Subcutaneous adipose tissue (tissue), 4 donors: Measurements from ENCODE around the gene OXTR. TPM values are rescaled to one million over a fixed set of nuclear protein-coding genes. Genes with fewer than 3 reads are reported as not detected.

Source experiments
- total RNA-seq, 4 donors: library from RNA; depleted of rRNA; stranded (reverse); fragments of >200 nt; gene quantifications; one replicate each; pipeline ENCODE4 v1.1.0, GENCODE V29; 2016
- TF ChIP-seq, protein P1 (sequence below): fragments of 450-650 bp; IDR thresholded peaks from one replicate; pipeline ENCODE4 v1.5.1; 2016; ENCODE audit warnings: low read depth, mild to moderate bottlenecking, control low read depth, antibody characterized with exemption, moderate library complexity

The OXTR gene
- total RNA-seq, 4 donors from 2014 or later = 0.16 to 0.34 (median 0.19) TPM; not detected in 1

DNA sequence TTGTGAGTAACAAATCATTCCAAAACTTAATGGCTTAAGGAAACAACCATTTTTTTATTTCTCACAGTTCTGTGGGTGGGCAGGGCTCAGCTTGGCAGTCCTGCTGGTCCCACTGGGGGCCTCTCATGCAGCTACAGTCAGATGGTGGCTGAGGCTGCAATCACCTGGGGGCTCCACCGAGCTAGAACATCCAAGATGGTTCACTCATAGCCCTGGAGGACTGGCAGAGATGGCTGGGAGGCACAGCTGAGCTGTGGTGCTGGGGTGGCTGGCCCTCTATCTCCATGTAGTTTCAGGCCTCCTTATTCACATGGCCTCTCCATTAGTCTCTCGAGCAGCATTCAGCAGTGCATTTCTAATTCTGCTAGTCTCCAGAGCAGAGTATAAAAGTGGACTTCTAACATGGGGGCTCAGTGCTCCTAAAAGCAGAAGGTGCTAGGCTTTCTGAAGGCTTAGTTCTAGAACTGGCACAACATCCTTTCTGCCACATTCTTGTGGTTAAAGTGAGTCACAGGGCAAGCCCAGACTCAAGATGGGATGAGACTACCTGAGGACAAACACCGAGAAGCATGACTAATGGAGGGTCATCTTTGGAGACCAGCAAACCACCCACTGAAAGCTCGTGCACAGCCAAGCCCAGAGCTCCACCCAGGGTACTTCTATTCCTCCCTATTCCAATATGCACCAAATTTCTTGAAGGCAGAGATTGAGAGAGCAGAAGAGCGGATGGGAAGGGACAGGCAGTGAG, 29.5 kb downstream of the OXTR start:
- TF ChIP-seq, protein P1, sequence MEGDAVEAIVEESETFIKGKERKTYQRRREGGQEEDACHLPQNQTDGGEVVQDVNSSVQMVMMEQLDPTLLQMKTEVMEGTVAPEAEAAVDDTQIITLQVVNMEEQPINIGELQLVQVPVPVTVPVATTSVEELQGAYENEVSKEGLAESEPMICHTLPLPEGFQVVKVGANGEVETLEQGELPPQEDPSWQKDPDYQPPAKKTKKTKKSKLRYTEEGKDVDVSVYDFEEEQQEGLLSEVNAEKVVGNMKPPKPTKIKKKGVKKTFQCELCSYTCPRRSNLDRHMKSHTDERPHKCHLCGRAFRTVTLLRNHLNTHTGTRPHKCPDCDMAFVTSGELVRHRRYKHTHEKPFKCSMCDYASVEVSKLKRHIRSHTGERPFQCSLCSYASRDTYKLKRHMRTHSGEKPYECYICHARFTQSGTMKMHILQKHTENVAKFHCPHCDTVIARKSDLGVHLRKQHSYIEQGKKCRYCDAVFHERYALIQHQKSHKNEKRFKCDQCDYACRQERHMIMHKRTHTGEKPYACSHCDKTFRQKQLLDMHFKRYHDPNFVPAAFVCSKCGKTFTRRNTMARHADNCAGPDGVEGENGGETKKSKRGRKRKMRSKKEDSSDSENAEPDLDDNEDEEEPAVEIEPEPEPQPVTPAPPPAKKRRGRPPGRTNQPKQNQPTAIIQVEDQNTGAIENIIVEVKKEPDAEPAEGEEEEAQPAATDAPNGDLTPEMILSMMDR = no peak

DNA sequence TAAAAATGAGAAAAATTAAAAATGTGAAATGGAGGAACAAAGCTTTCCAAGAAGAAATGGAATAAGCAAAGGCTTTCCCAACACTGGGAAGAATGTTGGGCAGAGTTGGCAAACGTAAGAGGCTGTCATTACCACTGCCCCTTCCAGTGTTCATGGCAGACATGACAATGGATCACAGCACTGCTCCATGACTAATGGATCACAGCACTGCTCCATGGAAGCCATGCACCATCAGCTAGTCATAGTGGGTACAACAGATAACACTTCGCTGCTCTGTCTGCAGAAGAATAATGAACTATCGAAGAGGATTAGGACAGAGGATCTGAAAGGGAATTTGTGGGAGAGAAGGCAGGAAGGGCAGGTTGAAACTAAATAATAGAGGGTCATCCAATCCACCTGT, 30.8 kb downstream of the OXTR start:
- TF ChIP-seq, protein P1 = no peak

GRCh38 chr3:8737823-8738222, 31.6 kb downstream of the OXTR start:
- TF ChIP-seq, protein P1 = no peak

DNA sequence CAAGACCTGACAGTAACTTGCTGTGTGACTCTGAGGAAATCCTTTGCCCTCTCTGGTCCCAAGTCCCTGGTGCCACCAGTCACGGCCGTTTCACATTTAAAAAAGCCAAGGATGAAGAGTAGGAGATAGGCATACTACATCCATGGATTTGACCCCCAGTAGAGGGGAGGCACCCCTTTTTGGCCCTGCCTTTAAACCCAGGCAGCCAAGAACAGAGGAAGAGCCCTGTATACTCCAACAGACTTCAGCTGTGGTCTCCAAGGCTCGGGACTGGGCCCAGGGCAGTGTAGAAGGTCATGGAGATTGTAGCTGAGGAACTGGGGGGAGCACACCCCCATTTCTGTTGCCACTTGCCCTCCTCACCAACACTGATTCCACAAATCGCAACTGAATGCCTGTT, 32.1 kb downstream of the OXTR start:
- TF ChIP-seq, protein P1 = no peak

- TF ChIP-seq, protein P1 = no peak
Observed at GRCh38 chr3:8736436-8736835, 33.0 kb downstream of the OXTR start.

- TF ChIP-seq, protein P1 = no peak
Observed at GRCh38 chr3:8734908-8735307, 34.5 kb downstream of the OXTR start.

DNA sequence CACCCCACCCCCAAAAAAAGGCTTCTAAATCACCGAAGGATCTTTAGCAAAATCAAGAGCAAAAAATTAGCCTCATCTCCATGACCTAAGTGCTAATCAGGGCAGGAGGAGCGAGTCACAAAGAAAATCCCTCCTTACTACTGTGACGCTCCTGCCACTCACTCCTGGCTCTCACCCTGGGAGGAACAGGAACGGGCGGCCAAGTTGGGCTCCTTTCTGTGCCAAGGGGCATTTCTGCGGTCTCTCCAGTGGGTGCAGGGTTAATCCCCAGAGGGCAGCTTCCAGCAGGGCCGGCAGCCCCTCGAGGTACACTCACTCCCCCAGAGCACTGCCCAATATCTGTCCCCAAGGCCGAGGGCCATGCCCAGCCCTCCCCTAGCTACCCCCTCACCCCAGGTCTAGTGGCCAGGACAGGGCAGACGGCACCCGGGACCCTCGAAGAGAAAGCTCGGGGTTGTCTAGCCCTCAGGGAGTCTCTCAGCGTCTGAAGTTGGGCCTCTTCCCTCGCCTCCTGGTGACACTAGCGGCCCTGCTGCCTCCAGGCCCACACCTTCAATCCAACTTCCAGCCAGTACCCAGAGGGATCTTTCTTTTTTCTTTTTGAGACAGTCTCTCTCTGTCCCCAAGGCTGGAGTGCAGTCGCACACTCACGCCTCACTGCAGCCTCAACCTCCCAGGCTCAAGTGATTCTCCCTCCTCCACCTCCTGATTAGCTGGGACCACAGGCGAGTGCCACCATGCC, 35.1 kb downstream of the OXTR start:
- TF ChIP-seq, protein P1 = no peak
